HEK293 (cell line): ENCODE measurements around the gene AGBL3.

Experiments used
- KLF1 ChIP-seq: fragments of 450-650 bp; formaldehyde crosslinking; IDR thresholded peaks from 2 replicates; pipeline ENCODE4 v1.5.1; 2016; ENCODE audit warnings: missing biosample characterization, missing genetic modification characterization
- SETDB1 ChIP-seq: IDR thresholded peaks from one replicate; pipeline ENCODE4 v1.6.1; 2017; ENCODE audit warnings: mild to moderate bottlenecking, low read length, moderate library complexity, mixed read lengths; ENCODE audit not compliant: insufficient read length
- ZFP37 ChIP-seq: fragments of 450-650 bp; formaldehyde crosslinking; IDR thresholded peaks from 2 replicates; pipeline ENCODE4 v1.5.1; 2016; ENCODE audit warnings: missing biosample characterization, missing genetic modification characterization
- ZNF2 ChIP-seq: fragments of 450-650 bp; formaldehyde crosslinking; IDR thresholded peaks from 2 replicates; pipeline ENCODE4 v1.5.1; 2016; ENCODE audit warnings: missing biosample characterization, missing genetic modification characterization
- ZNF24 ChIP-seq: fragments of 450-650 bp; formaldehyde crosslinking; IDR thresholded peaks from 2 replicates; pipeline ENCODE4 v1.5.1; 2016; ENCODE audit warnings: missing biosample characterization, missing genetic modification characterization
- TF ChIP-seq, protein P1 (sequence below): fragments of 450-650 bp; formaldehyde crosslinking; IDR thresholded peaks from 2 replicates; pipeline ENCODE4 v1.5.1; 2016; ENCODE audit warnings: missing biosample characterization, missing genetic modification characterization
- TF ChIP-seq, protein P2 (sequence below): fragments of 450-650 bp; formaldehyde crosslinking; conservative IDR thresholded peaks from 2 replicates; pipeline ENCODE4 v1.5.1; 2016; ENCODE audit warnings: low read depth, missing biosample characterization, missing genetic modification characterization
- TF ChIP-seq, protein P3 (sequence below): fragments of 450-650 bp; formaldehyde crosslinking; IDR thresholded peaks from 2 replicates; pipeline ENCODE4 v1.5.1; 2016; ENCODE audit warnings: missing biosample characterization, missing genetic modification characterization

DNA sequence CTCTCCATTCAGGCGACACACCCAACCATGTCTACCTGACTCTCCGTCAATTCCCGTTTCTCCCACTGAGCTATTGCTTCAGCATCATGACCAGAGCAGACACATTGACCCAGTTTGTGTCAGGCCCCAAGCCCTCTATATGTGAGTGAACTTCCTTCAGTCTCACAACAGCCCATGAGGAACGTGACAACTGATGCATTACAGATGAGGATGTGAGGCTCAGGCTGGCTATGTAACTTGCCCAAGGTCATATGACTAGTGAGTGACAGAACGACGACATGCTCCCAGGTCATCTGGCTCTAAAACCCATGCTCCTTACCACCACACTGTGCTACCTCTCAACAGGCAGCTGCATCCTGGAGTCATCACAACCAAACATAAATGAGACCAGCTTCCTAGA, 165.2 kb downstream of the AGBL3 start:
- TF ChIP-seq ZNF24 (tag by site-specific recombination): no peak
- TF ChIP-seq, protein P1, sequence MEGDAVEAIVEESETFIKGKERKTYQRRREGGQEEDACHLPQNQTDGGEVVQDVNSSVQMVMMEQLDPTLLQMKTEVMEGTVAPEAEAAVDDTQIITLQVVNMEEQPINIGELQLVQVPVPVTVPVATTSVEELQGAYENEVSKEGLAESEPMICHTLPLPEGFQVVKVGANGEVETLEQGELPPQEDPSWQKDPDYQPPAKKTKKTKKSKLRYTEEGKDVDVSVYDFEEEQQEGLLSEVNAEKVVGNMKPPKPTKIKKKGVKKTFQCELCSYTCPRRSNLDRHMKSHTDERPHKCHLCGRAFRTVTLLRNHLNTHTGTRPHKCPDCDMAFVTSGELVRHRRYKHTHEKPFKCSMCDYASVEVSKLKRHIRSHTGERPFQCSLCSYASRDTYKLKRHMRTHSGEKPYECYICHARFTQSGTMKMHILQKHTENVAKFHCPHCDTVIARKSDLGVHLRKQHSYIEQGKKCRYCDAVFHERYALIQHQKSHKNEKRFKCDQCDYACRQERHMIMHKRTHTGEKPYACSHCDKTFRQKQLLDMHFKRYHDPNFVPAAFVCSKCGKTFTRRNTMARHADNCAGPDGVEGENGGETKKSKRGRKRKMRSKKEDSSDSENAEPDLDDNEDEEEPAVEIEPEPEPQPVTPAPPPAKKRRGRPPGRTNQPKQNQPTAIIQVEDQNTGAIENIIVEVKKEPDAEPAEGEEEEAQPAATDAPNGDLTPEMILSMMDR (tag by site-specific recombination): no peak
- no peak for TF ChIP-seq ZNF2
- no peak for TF ChIP-seq ZFP37
- TF ChIP-seq SETDB1: no peak
- TF ChIP-seq, protein P2, sequence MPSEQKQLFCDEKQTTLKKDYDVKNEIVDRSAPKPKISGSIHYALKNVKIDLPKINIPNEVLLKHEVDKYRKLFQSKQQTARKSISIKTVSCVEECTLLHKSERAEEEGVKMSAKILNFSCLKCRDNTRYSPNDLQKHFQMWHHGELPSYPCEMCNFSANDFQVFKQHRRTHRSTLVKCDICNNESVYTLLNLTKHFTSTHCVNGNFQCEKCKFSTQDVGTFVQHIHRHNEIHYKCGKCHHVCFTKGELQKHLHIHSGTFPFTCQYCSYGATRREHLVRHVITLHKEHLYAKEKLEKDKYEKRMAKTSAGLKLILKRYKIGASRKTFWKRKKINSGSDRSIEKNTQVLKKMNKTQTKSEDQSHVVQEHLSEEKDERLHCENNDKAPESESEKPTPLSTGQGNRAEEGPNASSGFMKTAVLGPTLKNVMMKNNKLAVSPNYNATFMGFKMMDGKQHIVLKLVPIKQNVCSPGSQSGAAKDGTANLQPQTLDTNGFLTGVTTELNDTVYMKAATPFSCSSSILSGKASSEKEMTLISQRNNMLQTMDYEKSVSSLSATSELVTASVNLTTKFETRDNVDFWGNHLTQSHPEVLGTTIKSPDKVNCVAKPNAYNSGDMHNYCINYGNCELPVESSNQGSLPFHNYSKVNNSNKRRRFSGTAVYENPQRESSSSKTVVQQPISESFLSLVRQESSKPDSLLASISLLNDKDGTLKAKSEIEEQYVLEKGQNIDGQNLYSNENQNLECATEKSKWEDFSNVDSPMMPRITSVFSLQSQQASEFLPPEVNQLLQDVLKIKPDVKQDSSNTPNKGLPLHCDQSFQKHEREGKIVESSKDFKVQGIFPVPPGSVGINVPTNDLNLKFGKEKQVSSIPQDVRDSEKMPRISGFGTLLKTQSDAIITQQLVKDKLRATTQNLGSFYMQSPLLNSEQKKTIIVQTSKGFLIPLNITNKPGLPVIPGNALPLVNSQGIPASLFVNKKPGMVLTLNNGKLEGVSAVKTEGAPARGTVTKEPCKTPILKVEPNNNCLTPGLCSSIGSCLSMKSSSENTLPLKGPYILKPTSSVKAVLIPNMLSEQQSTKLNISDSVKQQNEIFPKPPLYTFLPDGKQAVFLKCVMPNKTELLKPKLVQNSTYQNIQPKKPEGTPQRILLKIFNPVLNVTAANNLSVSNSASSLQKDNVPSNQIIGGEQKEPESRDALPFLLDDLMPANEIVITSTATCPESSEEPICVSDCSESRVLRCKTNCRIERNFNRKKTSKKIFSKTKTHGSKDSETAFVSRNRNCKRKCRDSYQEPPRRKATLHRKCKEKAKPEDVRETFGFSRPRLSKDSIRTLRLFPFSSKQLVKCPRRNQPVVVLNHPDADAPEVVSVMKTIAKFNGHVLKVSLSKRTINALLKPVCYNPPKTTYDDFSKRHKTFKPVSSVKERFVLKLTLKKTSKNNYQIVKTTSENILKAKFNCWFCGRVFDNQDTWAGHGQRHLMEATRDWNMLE (tag by site-specific recombination): no peak
- TF ChIP-seq, protein P3, sequence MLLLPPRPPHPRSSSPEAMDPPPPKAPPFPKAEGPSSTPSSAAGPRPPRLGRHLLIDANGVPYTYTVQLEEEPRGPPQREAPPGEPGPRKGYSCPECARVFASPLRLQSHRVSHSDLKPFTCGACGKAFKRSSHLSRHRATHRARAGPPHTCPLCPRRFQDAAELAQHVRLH (tag by site-specific recombination): no peak
- TF ChIP-seq KLF1 (tag by site-specific recombination): no peak
